22Rv1 (cell line): ENCODE measurements around the gene NELL1.
"Not testable (repeated sequence)": the region's sequence is repeated elsewhere in the genome, so short reads cannot be mapped to it uniquely, and the experiment has no call there.

Experiments used
- H3K27ac ChIP-seq: fragments of 450-650 bp; 2 replicates; pipeline ENCODE4 v1.5.1; 2017
- CTCF ChIP-seq: fragments of 450-650 bp; IDR thresholded peaks from 2 replicates; pipeline ENCODE4 v1.5.1; 2017; ENCODE audit warnings: mild to moderate bottlenecking
- ZFX ChIP-seq: fragments of 450-650 bp; IDR thresholded peaks from 2 replicates; pipeline ENCODE4 v1.6.1; 2017; ENCODE audit warnings: antibody characterized with exemption, borderline replicate concordance

NELL1 gene

GRCh38 chr11:20835561-20835960 lies 166.2 kb downstream of the NELL1 start:
- no peak overlapping the region for H3K27ac ChIP-seq
- TF ChIP-seq CTCF = no peak
- TF ChIP-seq ZFX = no peak

- H3K27ac ChIP-seq = no peak overlapping the region
- no peak for TF ChIP-seq ZFX
- no peak for TF ChIP-seq CTCF
Measured at GRCh38 chr11:20839231-20839630, 169.8 kb downstream of the NELL1 start.

GRCh38 chr11:20840341-20840740 lies 171.0 kb downstream of the NELL1 start:
- TF ChIP-seq ZFX (no peak), CTCF (no peak)
- H3K27ac ChIP-seq = no peak overlapping the region

- H3K27ac ChIP-seq = no peak overlapping the region
- TF ChIP-seq CTCF (no peak), ZFX (no peak)
Measured at GRCh38 chr11:20844216-20844615, 174.8 kb downstream of the NELL1 start.

GRCh38 chr11:20844630-20845029 lies 175.2 kb downstream of the NELL1 start:
- H3K27ac ChIP-seq = no peak overlapping the region
- no peak for TF ChIP-seq ZFX

GRCh38 chr11:20854215-20854955 lies 185.0 kb downstream of the NELL1 start:
- TF ChIP-seq ZFX = no peak
- TF ChIP-seq CTCF = no peak
- H3K27ac ChIP-seq = no peak overlapping the region

GRCh38 chr11:20861322-20861721 lies 191.9 kb downstream of the NELL1 start:
- no peak overlapping the region for H3K27ac ChIP-seq
- TF ChIP-seq ZFX (no peak), CTCF (no peak)

- not testable (repeated sequence) for H3K27ac ChIP-seq
Measured at GRCh38 chr11:20862263-20862662, 192.9 kb downstream of the NELL1 start.
